CD14-positive monocyte (primary cell): Measurements from ENCODE around the gene PXMP4. TPM values are rescaled to one million over a fixed set of nuclear protein-coding genes. Genes with fewer than 3 reads are reported as not detected.

Experiments
- DNase-seq, 3 donors: peaks; one replicate each; pipeline ENCODE4 v3.0.0-alpha.2; 2011 to 2022
- H2AFZ ChIP-seq: 2 replicates; pipeline ENCODE4 v1.6.0; 2012; ENCODE audit warnings: mild to moderate bottlenecking, low read depth, low read length, inconsistent platforms; ENCODE audit not compliant: insufficient read depth, poor library complexity, severe bottlenecking
- H3K27ac ChIP-seq, 2 donors: 1 replicate in 1 of 2; 2 replicates in 1 of 2; pipeline ENCODE4 v1.5.1; 2012 to 2013; ENCODE audit warnings: low read length in 2 of 2, control low read depth in 1 of 2, inconsistent platforms in 1 of 2, low read depth in 1 of 2, mild to moderate bottlenecking in 1 of 2
- H3K27me3 ChIP-seq, 2 donors: one replicate each; pipeline versions ENCODE4 v1.6.0 to v1.6.1; 2011 to 2013; ENCODE audit warnings: low read length in 2 of 2; ENCODE audit not compliant: control insufficient read depth in 2 of 2, insufficient read depth in 2 of 2
- H3K36me3 ChIP-seq, 2 donors: replicated peaks in 1 of 2; 1 replicate in 1 of 2; 2 replicates in 1 of 2; pipeline versions ENCODE4 v1.5.1 to v1.6.1; 2012 to 2013; ENCODE audit warnings: low read length in 2 of 2, control low read depth in 1 of 2, inconsistent platforms in 1 of 2, mild to moderate bottlenecking in 1 of 2; ENCODE audit not compliant: insufficient read depth in 2 of 2, control insufficient read depth in 1 of 2
- H3K4me1 ChIP-seq, 2 donors: 1 replicate in 1 of 2; 2 replicates in 1 of 2; pipeline versions ENCODE4 v1.5.1 to v1.6.1; 2012 to 2013; ENCODE audit warnings: low read length in 2 of 2, control low read depth in 1 of 2, inconsistent platforms in 1 of 2, mild to moderate bottlenecking in 1 of 2, moderate library complexity in 1 of 2; ENCODE audit not compliant: insufficient read depth in 2 of 2, control insufficient read depth in 1 of 2
- H3K4me2 ChIP-seq: replicated peaks from 2 replicates; pipeline ENCODE3; 2012; ENCODE audit warnings: low read length, moderate library complexity, mild to moderate bottlenecking; ENCODE audit not compliant: poor library complexity, severe bottlenecking; ENCODE audit errors: extremely low read depth
- H3K4me3 ChIP-seq, 3 experiments: fragments of 200-600 bp in 1 of 3; sonication (generic) in 1 of 3; replicated peaks in 1 of 3; 1 replicate in 2 of 3; 2 replicates in 1 of 3; pipeline ENCODE4 v1.5.1; 2011 to 2013; ENCODE audit warnings: low read length in 3 of 3, mild to moderate bottlenecking in 3 of 3, control low read depth in 2 of 3, low read depth in 2 of 3, inconsistent platforms in 1 of 3, moderate library complexity in 1 of 3
- H3K79me2 ChIP-seq: 2 replicates; pipeline ENCODE4 v1.6.0; 2012; ENCODE audit warnings: mild to moderate bottlenecking, control low read depth, inconsistent platforms, low read length, moderate library complexity; ENCODE audit not compliant: insufficient read depth
- H3K9ac ChIP-seq: 2 replicates; pipeline ENCODE4 v1.6.0; 2017; ENCODE audit warnings: low read length, mild to moderate bottlenecking; ENCODE audit not compliant: insufficient read depth, poor library complexity, severe bottlenecking
- H3K9me3 ChIP-seq, 2 donors: replicated peaks in 1 of 2; 1 replicate in 1 of 2; 2 replicates in 1 of 2; pipeline versions ENCODE4 v1.5.1 to v1.6.1; 2012 to 2013; ENCODE audit warnings: low read length in 2 of 2, control low read depth in 1 of 2; ENCODE audit not compliant: control insufficient read depth in 1 of 2, insufficient read depth in 1 of 2
- H4K20me1 ChIP-seq: 2 replicates; pipeline ENCODE4 v1.6.0; 2012; ENCODE audit warnings: mild to moderate bottlenecking, low read length, control low read depth, moderate library complexity; ENCODE audit not compliant: insufficient read depth
- H3K27ac Mint-ChIP-seq, 7 donors: one replicate each; pipeline ENCODE4 v1.8.0; 2020; ENCODE audit warnings: mild to moderate bottlenecking in 7 of 7, mixed read lengths in 7 of 7, moderate library complexity in 6 of 7, inconsistent platforms in 2 of 7
- H3K27me3 Mint-ChIP-seq, 3 donors: one replicate each; pipeline ENCODE4 v1.8.0; 2021 to 2022; ENCODE audit warnings: low read depth in 3 of 3, mild to moderate bottlenecking in 3 of 3, mixed read lengths in 3 of 3, moderate library complexity in 3 of 3, inconsistent platforms in 1 of 3
- H3K36me3 Mint-ChIP-seq, 2 donors: one replicate each; pipeline ENCODE4 v1.8.0; 2020; ENCODE audit warnings: mixed read lengths in 2 of 2, inconsistent platforms in 1 of 2, mild to moderate bottlenecking in 1 of 2
- H3K4me1 Mint-ChIP-seq: one replicate; pipeline ENCODE4 v1.8.0; 2020; ENCODE audit warnings: mild to moderate bottlenecking, mixed read lengths
- H3K4me3 Mint-ChIP-seq, 2 donors: one replicate each; pipeline ENCODE4 v1.8.0; 2020; ENCODE audit warnings: mild to moderate bottlenecking in 2 of 2, mixed read lengths in 2 of 2, moderate library complexity in 1 of 2
- H3K9me3 Mint-ChIP-seq, 7 donors: one replicate each; pipeline ENCODE4 v1.8.0; 2020 to 2022; ENCODE audit warnings: mixed read lengths in 7 of 7, mild to moderate bottlenecking in 6 of 7, moderate library complexity in 6 of 7, inconsistent platforms in 2 of 7
- WGBS: methylation state at CpG from one replicate; pipeline ENCODE4 v1.1.5; 2013; ENCODE audit warnings: missing lambda C conversion rate; ENCODE audit not compliant: insufficient coverage; 5-methylcytosine and 5-hydroxymethylcytosine counted together
- intact Hi-C, 2 donors: fragments of 100-400 bp; cut with micrococcal nuclease; formaldehyde crosslinking; loops; one replicate each; pipeline versions ENCODE4 v1.15.0 to v1.15.1; 2023
- polyA plus RNA-seq, 3 donors: library from polyadenylated mRNA; depleted of rRNA in 1 of 3; unstranded in 2 of 3; stranded (reverse) in 1 of 3; fragments of 300-500 nt in 2 of 3; fragments of >200 nt in 1 of 3; fragmentation: Illumina TruSeq in 2 of 3; gene quantifications; 1 replicate in 2 of 3; 2 replicates in 1 of 3; pipeline ENCODE4 v1.2.3, GENCODE V29; 2012 to 2021
- TF ChIP-seq, protein P1 (sequence below): fragments of 200-600 bp; IDR thresholded peaks from one replicate; pipeline ENCODE4 v1.8.0; 2022; ENCODE audit warnings: antibody characterized with exemption, mild to moderate bottlenecking

Gene PXMP4
- polyA plus RNA-seq, 3 donors = 4.9 to 11.4 (median 9.0) TPM

DNA sequence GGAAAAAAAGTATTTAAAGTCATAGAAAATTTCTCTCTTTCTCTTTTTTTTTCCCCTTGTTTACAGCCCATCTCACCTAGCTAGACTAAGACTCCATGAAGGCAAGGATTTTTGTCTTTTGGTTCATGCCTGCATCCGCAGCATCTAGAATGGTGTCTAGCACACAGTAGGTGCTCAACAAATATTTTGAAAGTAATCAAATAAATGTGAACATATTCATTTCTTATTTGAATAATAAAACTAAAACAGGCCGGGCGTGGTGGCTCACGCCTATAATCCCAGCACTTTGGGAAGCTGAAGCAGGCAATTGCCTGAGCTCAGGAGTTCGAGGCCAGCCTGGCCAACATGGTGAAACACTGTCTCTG, 7.0 kb upstream of the PXMP4 start:
- intact Hi-C loops = no loop called here
- H3K27me3 ChIP-seq = no peaks in the 10 kb centered on the region
- peaks cover 20 to 21% of the 10 kb centered on the region in 2 donors for H3K4me1 ChIP-seq
- H3K79me2 ChIP-seq = no peaks in the 10 kb centered on the region
- no peak overlapping the region for H3K27ac ChIP-seq
- TF ChIP-seq, protein P1, sequence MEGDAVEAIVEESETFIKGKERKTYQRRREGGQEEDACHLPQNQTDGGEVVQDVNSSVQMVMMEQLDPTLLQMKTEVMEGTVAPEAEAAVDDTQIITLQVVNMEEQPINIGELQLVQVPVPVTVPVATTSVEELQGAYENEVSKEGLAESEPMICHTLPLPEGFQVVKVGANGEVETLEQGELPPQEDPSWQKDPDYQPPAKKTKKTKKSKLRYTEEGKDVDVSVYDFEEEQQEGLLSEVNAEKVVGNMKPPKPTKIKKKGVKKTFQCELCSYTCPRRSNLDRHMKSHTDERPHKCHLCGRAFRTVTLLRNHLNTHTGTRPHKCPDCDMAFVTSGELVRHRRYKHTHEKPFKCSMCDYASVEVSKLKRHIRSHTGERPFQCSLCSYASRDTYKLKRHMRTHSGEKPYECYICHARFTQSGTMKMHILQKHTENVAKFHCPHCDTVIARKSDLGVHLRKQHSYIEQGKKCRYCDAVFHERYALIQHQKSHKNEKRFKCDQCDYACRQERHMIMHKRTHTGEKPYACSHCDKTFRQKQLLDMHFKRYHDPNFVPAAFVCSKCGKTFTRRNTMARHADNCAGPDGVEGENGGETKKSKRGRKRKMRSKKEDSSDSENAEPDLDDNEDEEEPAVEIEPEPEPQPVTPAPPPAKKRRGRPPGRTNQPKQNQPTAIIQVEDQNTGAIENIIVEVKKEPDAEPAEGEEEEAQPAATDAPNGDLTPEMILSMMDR = no peak
- no peak overlapping the region for H3K9ac ChIP-seq
- no peak overlapping the region for H2AFZ ChIP-seq
- H3K36me3 Mint-ChIP-seq = no peaks in the 10 kb centered on the region
- H4K20me1 ChIP-seq = no peaks in the 10 kb centered on the region
- H3K4me1 Mint-ChIP-seq = peaks cover 25% of the 10 kb centered on the region
- DNase-seq = no peak
- H3K27ac Mint-ChIP-seq = peak overlapping the region in 1 of 7 donors; percentile 8
- H3K9me3 ChIP-seq = no peaks in the 10 kb centered on the region
- WGBS = 90% methylated on average over 2 of the region's 5 CpGs
- H3K9me3 Mint-ChIP-seq = no peaks in the 10 kb centered on the region
- no peak overlapping the region for H3K4me2 ChIP-seq
- H3K4me3 ChIP-seq = no peak overlapping the region
- H3K27me3 Mint-ChIP-seq = peaks cover 0 to 2% (median 1%) of the 10 kb centered on the region in 3 donors
- no peaks in the 10 kb centered on the region for H3K36me3 ChIP-seq
- H3K4me3 Mint-ChIP-seq = no peak overlapping the region

DNA sequence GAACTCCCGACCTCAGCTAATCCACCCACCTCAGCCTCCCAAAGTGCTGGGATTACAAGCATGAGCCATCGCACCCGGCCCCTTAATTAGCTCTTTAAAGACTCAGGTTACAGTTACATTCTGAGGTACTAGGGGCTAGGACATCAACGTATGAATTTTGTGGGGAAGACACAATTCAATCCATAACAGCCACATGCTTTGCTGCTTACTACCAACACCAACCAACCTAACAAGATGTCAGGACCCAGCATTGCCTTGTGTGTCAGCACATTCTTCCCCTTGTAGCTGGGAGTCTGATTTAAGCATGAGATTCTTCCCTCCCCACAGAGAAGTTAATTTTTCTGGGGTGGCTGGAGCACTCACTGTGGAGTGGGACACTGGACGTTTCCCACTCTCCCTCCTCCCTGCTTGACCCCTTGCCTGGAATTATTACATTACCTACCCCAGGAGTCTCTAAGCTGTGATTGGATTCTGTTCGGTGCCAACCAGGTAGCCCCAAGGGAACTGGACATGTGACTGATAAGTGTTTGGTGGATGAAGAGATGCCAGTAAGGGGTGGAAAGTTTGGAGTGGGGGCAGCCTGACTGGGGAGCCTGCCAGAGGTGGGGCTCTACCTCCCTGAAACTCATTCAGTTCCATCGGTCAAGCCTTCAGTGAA, 5.6 kb upstream of the PXMP4 start:
- no peak for DNase-seq
- H3K27ac Mint-ChIP-seq = peak overlapping the region in 1 of 7 donors; percentile 28
- no peak overlapping the region for H3K4me2 ChIP-seq
- no peak overlapping the region for H3K4me3 ChIP-seq
- H3K36me3 Mint-ChIP-seq = no peaks in the 10 kb centered on the region
- WGBS = 92% methylated on average over 2 of the region's 7 CpGs
- no peaks in the 10 kb centered on the region for H3K9me3 ChIP-seq
- H3K9me3 Mint-ChIP-seq = peaks cover 0 to 2% (median 0%) of the 10 kb centered on the region in 7 donors
- H3K36me3 ChIP-seq = no peaks in the 10 kb centered on the region
- no peaks in the 10 kb centered on the region for H4K20me1 ChIP-seq
- no peak overlapping the region for H3K27ac ChIP-seq
- TF ChIP-seq, protein P1 = no peak
- H3K27me3 ChIP-seq = no peaks in the 10 kb centered on the region
- peaks cover 20% of the 10 kb centered on the region for H3K4me1 Mint-ChIP-seq
- peaks cover 0 to 3% (median 0%) of the 10 kb centered on the region in 3 donors for H3K27me3 Mint-ChIP-seq
- intact Hi-C loops = no loop called here
- no peak overlapping the region for H3K9ac ChIP-seq
- peaks cover 13 to 17% of the 10 kb centered on the region in 2 donors for H3K4me1 ChIP-seq
- H3K79me2 ChIP-seq = no peaks in the 10 kb centered on the region
- no peak overlapping the region for H3K4me3 Mint-ChIP-seq
- H2AFZ ChIP-seq = no peak overlapping the region
